NB4 (cell line): ENCODE data around the gene EAPP.

ENCODE experiments used
- DNase-seq: peaks from one replicate; pipeline ENCODE4 v3.0.0; 2010; ENCODE audit warnings: low read depth
- H3K4me3 ChIP-seq: one replicate; pipeline ENCODE4 v1.5.1; 2011; ENCODE audit warnings: mild to moderate bottlenecking, low read depth, low read length, moderate library complexity
- CTCF ChIP-seq: IDR thresholded peaks from one replicate; pipeline ENCODE4 v1.5.1; 2012; ENCODE audit warnings: low read depth, low read length
- MAX ChIP-seq: IDR thresholded peaks from 2 replicates; pipeline ENCODE4 v1.6.1; 2011; ENCODE audit warnings: low read depth, low read length
- MYC ChIP-seq: IDR thresholded peaks from 2 replicates; pipeline ENCODE4 v1.6.1; 2011; ENCODE audit warnings: low read depth, low read length
- POLR2A ChIP-seq: IDR thresholded peaks from 2 replicates; pipeline ENCODE4 v1.6.1; 2011; ENCODE audit warnings: mild to moderate bottlenecking; ENCODE audit not compliant: insufficient read length; ENCODE audit errors: extremely low read depth

Gene EAPP

DNA sequence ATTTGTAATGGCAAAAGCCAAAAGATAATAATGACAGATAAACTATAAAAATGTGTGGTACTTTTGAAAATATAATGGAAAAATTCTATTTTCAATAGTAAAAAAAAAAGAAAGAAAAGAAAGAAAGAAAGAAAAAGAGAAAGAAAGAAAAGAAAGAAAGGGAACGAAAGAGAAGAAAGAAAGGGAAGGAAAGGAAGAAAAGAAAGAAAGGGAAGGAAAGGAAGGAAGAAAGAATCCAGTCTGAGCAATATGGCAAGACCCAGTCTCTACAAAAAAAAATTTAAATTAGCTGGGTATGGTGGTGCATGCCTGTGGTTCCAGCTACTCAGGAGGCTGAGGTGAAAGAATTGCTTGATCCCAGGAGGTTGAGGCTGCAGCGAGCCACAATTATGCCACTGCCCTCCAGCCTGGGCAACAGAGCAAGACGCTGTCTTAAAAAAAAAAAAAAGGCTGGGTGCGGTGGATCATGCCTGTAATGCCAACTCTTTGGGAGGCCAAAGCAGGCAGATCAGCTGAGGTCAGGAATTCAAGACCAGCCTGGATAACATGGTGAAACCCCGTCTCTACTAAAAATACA is 38.4 kb downstream of the EAPP start:
- no peak for DNase-seq
- TF ChIP-seq MAX (no peak), POLR2A (no peak), MYC (no peak), CTCF (no peak)
- no peak overlapping the region for H3K4me3 ChIP-seq

GRCh38 chr14:34498684-34499412 is 40.7 kb downstream of the EAPP start:
- TF ChIP-seq MYC: no peak
- TF ChIP-seq POLR2A: no peak
- TF ChIP-seq CTCF: peak; percentile 32
- TF ChIP-seq MAX: no peak
- H3K4me3 ChIP-seq: no peak overlapping the region
- peak; percentile 28 for DNase-seq

DNA sequence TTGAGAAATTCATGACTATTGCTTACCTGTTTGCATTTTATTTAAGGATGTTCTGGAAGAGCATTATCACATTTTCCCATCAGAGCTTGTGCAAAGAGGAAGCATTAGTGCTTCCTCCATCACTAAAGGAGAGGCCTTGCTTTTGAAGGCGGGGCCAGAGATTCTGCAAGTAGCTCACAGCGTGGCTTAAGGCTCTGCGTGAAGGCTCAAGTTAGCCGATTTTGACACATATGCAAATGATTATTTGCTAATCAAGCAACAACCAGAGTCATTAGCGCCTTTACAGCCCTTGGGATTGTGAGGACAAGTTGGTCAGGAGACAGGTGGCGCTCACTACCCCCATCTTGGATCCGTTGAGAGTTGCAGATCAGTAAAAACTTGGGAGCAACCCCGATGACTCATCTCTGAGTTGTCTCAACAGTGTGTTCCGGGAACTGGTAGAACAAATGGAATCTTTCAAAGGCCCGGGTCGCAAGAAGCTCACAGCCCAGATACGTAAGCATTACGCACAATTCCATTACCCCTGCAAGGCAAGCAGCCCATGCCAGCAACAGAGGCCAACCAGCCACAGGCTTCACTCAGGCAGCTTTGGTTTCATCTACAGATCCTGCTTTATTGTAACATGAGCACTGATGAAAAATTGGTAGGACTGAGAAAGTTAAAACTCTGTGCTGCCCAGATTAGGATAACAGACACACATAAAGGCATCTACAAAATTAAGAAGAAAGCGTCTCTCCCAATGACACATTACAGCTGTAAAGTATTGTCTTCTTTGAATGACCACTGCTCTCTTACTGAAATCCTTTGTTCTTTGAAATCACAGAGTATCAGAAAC is 42.6 kb downstream of the EAPP start:
- H3K4me3 ChIP-seq: no peak overlapping the region
- no peak for TF ChIP-seq POLR2A
- peak; percentile 56 for DNase-seq

DNA sequence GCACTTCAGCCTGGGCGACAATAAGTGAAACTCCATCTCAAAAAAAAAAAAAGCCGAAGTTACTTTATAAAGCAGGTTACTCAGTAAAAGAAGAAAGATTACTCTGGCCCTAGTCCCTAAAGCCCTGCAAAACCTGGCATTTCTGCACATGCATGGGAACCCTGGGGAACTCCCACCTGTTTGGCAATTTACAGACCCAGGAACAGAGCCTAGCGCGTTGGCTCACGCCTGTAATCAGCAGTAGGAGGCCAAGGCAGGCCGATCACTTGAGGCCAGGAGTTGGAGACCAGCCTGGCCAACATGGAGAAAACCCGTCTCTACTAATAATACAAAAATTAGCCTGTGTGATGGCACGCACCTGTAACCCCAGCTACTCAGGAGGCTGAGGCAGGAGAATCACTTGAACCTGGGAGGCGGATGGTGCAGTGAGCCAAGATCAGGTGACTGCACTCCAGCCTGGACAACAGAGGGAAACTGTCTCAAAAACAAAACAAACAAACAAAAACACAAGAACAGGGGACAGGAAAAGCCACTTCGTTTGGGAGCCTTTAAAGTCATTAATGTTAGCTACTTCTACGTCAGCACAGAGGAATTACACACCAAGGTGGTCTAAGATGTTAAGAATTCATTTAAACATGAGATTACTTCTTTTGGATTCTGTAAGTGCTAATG is 43.4 kb downstream of the EAPP start:
- DNase-seq: no peak
- no peak overlapping the region for H3K4me3 ChIP-seq
- TF ChIP-seq POLR2A: no peak
- no peak for TF ChIP-seq CTCF
- TF ChIP-seq MAX: no peak
- TF ChIP-seq MYC: no peak

DNA sequence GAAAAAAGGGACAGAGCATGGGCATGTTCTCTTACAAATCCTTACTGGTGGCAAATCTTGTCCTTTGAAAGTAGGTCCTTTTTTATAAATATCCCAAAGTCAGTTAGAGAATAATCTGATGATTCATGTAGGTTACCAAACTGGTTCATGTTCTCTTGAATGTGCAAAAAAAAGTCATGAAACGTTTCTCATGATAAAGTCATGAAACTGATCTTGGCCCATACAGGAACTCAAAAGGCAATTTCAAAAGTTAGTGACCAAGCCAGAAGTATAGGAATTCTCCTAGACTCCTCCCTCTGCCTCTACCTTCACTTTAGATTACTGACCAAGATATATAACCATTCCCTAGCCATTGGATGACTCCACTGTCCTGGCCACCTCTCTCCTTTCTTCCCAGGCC is 50.2 kb downstream of the EAPP start:
- no peak for TF ChIP-seq POLR2A
- no peak for TF ChIP-seq MAX
- no peak for TF ChIP-seq CTCF
- TF ChIP-seq MYC: no peak
- no peak for DNase-seq
- H3K4me3 ChIP-seq: no peak overlapping the region

DNA sequence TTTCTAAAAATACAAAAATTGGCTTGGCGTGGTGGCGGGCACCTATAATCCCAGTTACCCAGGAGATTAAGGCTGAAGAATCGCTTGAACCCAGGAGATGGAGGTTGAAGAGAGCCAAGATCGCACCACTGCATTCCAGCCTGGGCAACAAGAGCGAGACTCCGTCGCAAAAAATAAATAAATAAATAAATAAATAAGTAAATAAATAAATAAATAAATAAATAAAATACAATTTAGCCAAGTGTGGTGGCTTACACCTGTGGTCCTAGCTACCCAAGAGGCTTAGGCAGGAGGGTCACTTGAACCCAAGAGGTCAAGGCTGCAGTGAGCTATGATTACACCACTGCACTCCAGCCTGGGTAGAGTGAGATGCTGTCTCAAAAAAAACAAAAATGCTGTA is 51.0 kb downstream of the EAPP start:
- no peak for DNase-seq
- TF ChIP-seq MYC (no peak), CTCF (no peak), POLR2A (no peak), MAX (no peak)
- H3K4me3 ChIP-seq: no peak overlapping the region
